ENCODE data around the gene ACTG2.
"Not testable (repeated sequence)": the region's sequence is repeated elsewhere in the genome, so short reads cannot be mapped to it uniquely, and the experiment has no call there.

The ACTG2 gene

DNA sequence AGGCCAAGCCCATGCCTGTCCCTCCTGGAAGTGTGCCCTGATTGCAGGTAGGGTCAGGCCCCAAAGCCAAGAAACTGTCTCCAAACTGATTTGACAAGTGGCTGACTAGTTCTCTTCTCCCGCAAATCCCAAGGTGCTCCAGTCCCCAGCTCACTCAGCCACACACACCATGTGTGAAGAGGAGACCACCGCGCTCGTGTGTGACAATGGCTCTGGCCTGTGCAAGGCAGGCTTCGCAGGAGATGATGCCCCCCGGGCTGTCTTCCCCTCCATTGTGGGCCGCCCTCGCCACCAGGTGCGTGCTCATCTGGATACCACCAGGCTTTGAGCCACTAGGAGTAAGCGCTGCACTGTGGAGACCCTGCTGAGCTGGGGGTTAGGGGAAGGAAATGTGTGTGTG is 8.3 kb downstream of the ACTG2 start:
- TF ChIP-seq, protein P1, sequence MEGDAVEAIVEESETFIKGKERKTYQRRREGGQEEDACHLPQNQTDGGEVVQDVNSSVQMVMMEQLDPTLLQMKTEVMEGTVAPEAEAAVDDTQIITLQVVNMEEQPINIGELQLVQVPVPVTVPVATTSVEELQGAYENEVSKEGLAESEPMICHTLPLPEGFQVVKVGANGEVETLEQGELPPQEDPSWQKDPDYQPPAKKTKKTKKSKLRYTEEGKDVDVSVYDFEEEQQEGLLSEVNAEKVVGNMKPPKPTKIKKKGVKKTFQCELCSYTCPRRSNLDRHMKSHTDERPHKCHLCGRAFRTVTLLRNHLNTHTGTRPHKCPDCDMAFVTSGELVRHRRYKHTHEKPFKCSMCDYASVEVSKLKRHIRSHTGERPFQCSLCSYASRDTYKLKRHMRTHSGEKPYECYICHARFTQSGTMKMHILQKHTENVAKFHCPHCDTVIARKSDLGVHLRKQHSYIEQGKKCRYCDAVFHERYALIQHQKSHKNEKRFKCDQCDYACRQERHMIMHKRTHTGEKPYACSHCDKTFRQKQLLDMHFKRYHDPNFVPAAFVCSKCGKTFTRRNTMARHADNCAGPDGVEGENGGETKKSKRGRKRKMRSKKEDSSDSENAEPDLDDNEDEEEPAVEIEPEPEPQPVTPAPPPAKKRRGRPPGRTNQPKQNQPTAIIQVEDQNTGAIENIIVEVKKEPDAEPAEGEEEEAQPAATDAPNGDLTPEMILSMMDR (IDR thresholded peaks at IDR 0.05; ENCODE audit: low read depth, low read length), result no peak
- DNase-seq (ENCODE audit: extremely low read depth, low read depth), result no peak

DNA sequence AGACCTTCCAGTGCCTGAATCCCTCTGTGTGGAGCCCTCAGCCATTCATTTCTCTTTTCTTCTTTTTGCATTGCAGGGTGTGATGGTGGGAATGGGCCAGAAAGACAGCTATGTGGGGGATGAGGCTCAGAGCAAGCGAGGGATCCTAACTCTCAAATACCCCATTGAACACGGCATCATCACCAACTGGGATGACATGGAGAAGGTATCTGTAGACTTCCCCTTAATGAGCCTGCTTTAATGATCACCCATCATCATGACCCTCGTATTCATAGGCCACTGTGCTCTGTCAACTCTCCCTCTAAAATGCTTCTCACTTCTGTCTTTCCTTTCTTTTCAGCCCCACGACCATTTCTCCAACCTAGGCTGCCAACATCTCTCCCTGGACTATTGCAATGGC is 9.5 kb downstream of the ACTG2 start:
- no peak for DNase-seq (ENCODE audit: extremely low read depth, low read depth)
- TF ChIP-seq, protein P1 (IDR thresholded peaks at IDR 0.05; ENCODE audit: low read depth, low read length), result no peak

DNA sequence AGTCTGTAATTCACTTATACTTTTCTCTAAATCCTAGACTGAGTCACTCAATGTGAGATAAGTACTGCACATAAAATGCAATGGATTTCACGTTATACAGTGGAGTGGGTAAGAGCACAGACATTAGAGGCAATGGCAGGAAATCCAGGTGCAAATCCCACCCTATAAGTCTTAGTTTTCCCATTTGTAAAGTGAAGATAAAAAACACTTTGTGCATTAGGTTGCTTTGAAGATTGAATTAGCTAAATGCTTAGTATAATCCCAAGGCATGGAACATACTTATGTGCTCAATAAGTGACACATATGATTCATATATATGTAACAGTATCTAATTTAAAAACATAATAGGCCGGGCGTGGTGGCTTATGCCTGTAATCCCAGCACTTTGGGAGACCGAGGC is 10.5 kb downstream of the ACTG2 start:
- no peak for DNase-seq (ENCODE audit: extremely low read depth, low read depth)

DNA sequence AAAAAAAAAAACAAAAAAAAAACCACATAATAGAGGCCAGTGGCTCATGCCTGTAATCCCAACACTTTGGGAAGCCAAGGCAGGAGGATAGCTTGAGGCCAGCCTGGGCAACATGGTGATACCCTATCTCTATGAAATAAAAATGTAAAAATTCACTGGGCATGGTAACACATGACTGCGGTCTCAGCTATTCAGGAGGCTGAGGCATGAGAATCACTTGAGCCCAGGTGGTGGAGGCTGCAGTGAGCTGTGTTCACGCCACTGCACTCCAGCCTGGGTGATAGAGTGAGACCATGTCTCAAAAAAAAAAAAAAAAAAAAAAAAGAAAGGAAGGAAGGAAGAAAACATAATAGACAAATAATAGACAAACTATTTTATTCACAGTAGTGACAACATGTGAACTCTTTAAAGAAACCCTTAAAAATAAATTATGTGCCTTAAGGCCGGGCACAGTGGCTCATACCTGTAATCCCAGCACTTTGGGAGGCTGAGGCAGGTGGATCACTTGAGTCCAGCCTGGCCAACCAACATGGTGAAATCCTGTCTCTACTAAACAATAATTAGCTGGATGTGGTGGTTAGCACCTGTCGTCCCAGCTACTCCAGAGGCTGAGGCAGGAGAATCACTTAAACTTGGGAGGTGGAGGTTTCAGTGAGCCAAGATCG is 11.3 kb downstream of the ACTG2 start:
- not testable (repeated sequence) for DNase-seq (ENCODE audit: extremely low read depth, low read depth)

More for the DNA sequence above, 10.5 kb downstream of the ACTG2 start:
- TF ChIP-seq, protein P1 (IDR thresholded peaks at IDR 0.05; ENCODE audit: low read depth, low read length), result no peak

DNA sequence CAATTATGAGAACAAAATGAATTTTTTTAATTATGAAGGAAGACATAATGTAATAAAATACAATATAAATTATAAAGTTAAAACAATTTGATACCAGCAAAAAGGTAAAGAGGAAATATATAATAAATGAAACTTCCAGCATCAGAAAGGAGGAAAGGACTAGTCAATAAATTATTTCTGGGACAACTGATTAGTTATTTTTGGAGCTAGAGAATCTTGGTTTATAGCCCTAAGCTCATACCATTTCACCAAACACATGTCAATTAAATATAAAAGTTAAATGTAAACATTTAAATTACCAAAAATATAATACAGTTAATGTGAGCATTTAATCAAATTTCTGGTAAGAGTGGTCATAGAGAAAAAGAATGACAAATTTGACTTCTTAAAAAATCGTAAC is 12.1 kb downstream of the ACTG2 start:
- TF ChIP-seq, protein P1 (IDR thresholded peaks at IDR 0.05; ENCODE audit: low read depth, low read length), result no peak
- no peak for DNase-seq (ENCODE audit: extremely low read depth, low read depth)

DNA sequence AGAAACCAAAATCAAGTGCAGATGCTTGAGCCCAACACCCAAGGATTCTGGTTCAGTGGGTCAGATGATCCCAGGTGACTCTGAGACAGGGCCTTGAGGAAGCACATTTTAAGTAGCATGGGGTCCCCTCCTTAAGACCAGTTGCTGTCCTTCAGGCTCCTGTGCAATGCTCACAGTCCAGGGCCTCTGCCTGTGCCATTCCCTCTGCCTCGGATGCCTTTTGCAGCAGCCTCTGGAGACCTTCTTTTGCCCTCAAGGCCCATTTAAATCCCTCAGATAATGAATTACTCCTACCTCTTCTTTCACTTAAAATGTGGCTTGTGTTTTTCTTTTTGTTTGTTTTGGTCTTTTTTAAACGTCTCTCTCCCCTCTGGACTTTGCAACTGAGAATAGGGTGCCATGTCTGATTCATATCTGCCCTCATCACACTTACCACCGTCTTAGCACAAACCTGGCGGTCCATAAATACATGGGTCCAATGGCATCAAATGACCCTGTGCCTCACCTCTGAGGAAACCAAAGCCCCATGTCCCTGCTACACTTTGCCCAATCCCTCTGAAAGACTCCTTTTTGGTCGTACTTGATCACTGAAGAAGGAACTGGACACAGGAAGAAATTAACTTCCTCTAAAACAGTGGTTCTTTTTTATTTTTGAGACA is 14.2 kb downstream of the ACTG2 start:
- no peak for DNase-seq (ENCODE audit: extremely low read depth, low read depth)
- TF ChIP-seq, protein P1 (IDR thresholded peaks at IDR 0.05; ENCODE audit: low read depth, low read length), result no peak

DNA sequence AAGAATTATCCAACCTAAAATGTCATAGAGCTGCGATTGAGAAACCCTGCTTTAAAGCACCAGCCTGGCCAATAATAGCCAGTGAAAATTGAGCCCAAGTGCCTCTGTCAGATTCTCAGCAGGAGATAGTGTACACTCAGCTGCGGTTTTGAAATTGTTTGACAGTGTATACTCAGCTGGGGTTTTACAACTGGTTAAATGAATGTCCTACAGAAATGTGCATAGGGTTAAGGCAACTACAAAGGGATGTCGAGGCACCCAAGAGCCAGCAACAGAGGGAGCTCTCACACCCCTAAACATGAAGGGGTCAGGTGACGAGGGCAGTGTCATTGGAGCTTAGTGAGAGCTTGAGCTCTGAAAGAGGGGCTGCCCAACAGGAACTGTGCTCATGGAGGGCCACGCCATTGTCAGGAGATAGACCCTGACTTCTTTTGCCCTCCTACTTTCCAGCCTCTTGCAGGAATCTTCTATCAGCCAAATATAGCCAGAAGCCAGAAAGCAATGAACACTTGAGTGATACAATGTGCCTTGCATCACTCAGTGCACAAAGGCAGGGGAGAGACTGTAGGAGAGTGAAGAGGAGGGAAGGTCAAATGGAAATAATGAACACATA is 15.1 kb downstream of the ACTG2 start:
- TF ChIP-seq, protein P1 (IDR thresholded peaks at IDR 0.05; ENCODE audit: low read depth, low read length), result peak; percentile 24
- DNase-seq (ENCODE audit: extremely low read depth, low read depth), result no peak
